SK-N-SH (cell line): ENCODE measurements around the gene BAHCC1.

Experiments
- CTCF ChIP-seq: fragments of 200-600 bp; sonication (generic); IDR thresholded peaks from 2 replicates; pipeline ENCODE4 v1.6.1; 2017; ENCODE audit warnings: antibody characterized with exemption, mild to moderate bottlenecking, moderate library complexity
- EZH2phosphoT487 ChIP-seq: fragments of 200-600 bp; sonication (generic); IDR thresholded peaks from 2 replicates; pipeline ENCODE4 v1.6.1; 2017; ENCODE audit warnings: low read depth, mixed run types, mild to moderate bottlenecking, antibody characterized with exemption, moderate library complexity, borderline replicate concordance
- FOXM1 ChIP-seq: IDR thresholded peaks from 2 replicates; pipeline ENCODE4 v1.4.0; 2012; ENCODE audit warnings: low read depth, mild to moderate bottlenecking
- GABPA ChIP-seq: IDR thresholded peaks from 2 replicates; pipeline ENCODE4 v1.4.0; 2012; ENCODE audit warnings: low read depth, mild to moderate bottlenecking
- JUND ChIP-seq: IDR thresholded peaks from 2 replicates; pipeline ENCODE4 v1.4.0; 2012
- MEF2A ChIP-seq: IDR thresholded peaks from 2 replicates; pipeline ENCODE4 v1.4.0; 2012; ENCODE audit warnings: low read depth, borderline replicate concordance
- POLR2AphosphoS5 ChIP-seq: IDR thresholded peaks from 2 replicates; pipeline ENCODE4 v1.6.1; 2012; ENCODE audit warnings: low read depth, low read length
- RAD21 ChIP-seq: IDR thresholded peaks from 2 replicates; pipeline ENCODE4 v1.6.1; 2012; ENCODE audit warnings: mild to moderate bottlenecking, low read length
- RCOR1 ChIP-seq: fragments of 150-350 bp; IDR thresholded peaks from 2 replicates; pipeline ENCODE4 v1.6.1; 2017; ENCODE audit warnings: antibody characterized with exemption, low read length
- RFX5 ChIP-seq: IDR thresholded peaks from 2 replicates; pipeline ENCODE4 v1.6.1; 2012; ENCODE audit warnings: mild to moderate bottlenecking, improper control_type of control experiment, low read length
- RXRA ChIP-seq: IDR thresholded peaks from 2 replicates; pipeline ENCODE4 v1.4.0; 2012; ENCODE audit warnings: low read depth, mild to moderate bottlenecking, borderline replicate concordance
- SMC3 ChIP-seq: IDR thresholded peaks from 2 replicates; pipeline ENCODE4 v1.6.1; 2012; ENCODE audit warnings: low read depth, low read length, improper control_type of control experiment
- USF1 ChIP-seq: IDR thresholded peaks from 2 replicates; pipeline ENCODE4 v1.4.0; 2012; ENCODE audit warnings: low read depth, borderline replicate concordance

GRCh38 chr17:81393684-81394376 lies 1.4 kb upstream of the BAHCC1 start:
- TF ChIP-seq GABPA (0 out of 2 replicates have a peak, but pooled peaks have one; percentile 26), CTCF (peak; percentile 42), POLR2AphosphoS5 (peak; percentile 92), RAD21 (peak; percentile 51), RFX5 (peak; percentile 54), EZH2phosphoT487 (no peak), MEF2A (peak; percentile 75; the same call in 1 of the 2 replicates), RCOR1 (peak; percentile 95), FOXM1 (no peak), JUND (no peak; the same call in 1 of the 2 replicates), SMC3 (0 out of 2 replicates have a peak, but pooled peaks have one; percentile 9), RXRA (peak; percentile 80; the same call in 1 of the 2 replicates), USF1 (peak; percentile 84)
